ENCODE data around the gene BBX. TPM values are rescaled to one million over a fixed set of nuclear protein-coding genes. Genes with fewer than 3 reads are reported as not detected.

BBX gene
- total RNA-seq, 1 donor, result 81.8 TPM

DNA sequence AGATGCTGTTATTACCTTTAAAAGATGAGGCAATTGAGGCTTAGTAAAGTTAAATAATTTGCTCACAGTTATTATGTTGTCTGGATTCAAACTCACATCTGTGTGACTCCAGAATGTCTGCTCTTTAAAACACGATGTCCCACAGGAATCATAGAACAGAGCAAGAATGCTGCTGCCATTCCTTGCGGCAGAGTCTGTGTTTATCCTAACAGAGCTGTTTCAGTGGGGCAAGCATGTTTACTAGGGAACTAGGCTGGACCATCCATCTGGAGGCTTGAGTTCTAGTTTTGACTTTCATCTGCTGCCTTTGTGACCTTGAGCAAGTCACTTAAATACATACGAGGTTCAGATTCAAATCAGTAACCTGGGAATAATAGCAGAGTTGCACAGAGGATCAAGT is 72.1 kb downstream of the BBX start:
- H3K4me3 ChIP-seq (ENCODE audit: low read depth, low read length), result no peak overlapping the region
- no peak for DNase-seq (ENCODE audit: low read depth)
- TF ChIP-seq, protein P1, sequence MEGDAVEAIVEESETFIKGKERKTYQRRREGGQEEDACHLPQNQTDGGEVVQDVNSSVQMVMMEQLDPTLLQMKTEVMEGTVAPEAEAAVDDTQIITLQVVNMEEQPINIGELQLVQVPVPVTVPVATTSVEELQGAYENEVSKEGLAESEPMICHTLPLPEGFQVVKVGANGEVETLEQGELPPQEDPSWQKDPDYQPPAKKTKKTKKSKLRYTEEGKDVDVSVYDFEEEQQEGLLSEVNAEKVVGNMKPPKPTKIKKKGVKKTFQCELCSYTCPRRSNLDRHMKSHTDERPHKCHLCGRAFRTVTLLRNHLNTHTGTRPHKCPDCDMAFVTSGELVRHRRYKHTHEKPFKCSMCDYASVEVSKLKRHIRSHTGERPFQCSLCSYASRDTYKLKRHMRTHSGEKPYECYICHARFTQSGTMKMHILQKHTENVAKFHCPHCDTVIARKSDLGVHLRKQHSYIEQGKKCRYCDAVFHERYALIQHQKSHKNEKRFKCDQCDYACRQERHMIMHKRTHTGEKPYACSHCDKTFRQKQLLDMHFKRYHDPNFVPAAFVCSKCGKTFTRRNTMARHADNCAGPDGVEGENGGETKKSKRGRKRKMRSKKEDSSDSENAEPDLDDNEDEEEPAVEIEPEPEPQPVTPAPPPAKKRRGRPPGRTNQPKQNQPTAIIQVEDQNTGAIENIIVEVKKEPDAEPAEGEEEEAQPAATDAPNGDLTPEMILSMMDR (IDR thresholded peaks at IDR 0.05; ENCODE audit: insufficient read depth, low read length), result no peak

DNA sequence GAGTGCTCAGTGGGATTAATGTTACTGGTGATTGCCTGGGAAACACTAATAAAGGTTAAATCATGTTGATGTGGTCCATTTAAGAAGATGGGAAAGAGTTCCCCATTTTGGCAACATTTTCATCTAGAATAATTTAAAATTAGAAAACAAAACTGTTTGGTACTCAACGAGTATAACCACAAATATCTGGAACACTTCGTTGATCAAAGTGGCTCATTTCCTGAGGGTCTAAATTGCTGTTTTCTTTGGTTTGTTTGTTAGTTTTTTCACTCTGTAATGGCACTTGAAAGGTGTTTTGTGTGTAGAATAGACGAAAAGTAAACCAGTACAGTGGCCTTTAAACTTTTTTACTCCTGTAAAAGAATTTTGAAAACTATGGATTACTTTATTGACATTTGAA is 73.9 kb downstream of the BBX start:
- DNase-seq (ENCODE audit: low read depth), result no peak
- H3K4me3 ChIP-seq (ENCODE audit: low read depth, low read length), result no peak overlapping the region
- TF ChIP-seq, protein P1 (IDR thresholded peaks at IDR 0.05; ENCODE audit: insufficient read depth, low read length), result no peak

DNA sequence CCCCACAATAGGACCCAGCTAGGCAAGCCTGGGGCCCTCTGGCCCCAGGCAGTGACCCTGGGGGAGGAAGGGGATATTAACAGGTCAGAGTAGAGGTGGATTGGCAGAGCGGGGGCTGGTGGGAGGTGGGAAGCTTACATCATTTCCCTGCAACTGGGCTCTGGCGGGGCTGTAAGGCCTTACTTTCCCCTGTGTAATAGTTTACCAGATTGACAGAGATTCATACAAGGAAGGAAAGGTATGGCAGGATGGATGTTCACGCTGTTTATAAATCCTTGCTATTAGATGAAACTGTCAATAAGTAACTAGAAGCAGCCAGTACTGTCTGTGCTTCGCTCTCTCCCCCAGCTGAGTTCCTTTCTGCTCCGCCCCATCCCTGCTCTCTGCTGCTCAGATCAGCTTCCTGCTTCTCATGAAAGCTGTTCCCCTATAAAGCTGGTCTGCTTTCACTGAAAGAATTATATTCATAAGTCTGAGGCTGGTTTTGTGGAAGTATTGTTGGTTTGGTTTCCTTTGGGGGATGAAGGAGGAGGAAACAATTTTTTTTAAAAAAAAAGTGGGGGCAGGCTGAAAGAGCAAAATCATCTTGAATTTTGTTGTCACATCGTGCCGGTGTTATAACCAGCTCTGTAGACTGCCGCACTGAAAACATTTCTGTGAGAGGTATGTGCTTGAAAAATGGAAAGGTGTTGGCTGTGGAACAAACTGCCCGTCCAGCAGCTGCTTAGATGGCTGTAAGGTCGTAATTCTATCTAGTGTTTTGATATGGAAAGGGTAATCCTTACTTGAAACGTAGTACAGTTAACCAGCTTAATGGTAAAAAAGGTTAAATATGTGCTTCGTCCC is 76.4 kb downstream of the BBX start:
- peak; percentile 60 for DNase-seq (ENCODE audit: low read depth)
- TF ChIP-seq, protein P1 (IDR thresholded peaks at IDR 0.05; ENCODE audit: insufficient read depth, low read length), result no peak
- H3K4me3 ChIP-seq (ENCODE audit: low read depth, low read length), result peak overlapping the region; percentile 63

DNA sequence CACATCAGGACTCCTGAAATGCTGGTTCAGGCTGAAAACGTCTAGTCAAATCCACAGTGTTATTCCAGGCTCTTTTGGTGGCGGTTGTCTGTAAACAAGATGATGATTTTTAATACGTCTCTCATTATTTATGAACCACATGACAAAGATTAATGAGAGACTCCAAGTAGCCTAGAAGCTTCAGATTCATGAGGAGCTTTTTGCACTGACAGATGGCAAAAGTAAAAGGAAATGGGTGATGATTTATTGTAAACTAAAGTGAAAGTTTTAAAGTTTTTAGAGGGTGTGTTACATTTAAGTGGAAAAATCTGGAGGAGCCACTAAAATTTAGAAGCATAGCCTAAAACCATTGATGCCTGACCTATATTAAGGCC is 77.0 kb downstream of the BBX start:
- DNase-seq (ENCODE audit: low read depth), result peak; percentile 27

DNA sequence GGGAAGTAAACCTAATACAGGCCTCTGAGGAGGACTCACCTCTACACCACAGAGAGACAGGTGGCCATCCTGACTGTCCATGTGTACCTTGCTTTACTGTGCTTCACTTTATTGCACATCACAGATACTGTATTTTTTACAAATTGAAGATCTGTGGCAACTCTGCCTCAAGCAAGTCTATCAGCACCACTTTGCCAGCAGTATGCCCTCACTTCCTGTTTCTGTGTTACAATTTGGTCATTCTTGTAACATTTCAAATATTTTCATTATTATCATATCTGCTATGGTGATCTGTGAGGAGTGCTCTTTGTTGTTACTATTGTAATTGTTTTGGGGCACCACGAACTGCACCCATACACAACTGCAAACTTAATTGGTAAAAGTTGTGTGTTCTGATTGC is 78.0 kb downstream of the BBX start:
- H3K4me3 ChIP-seq (ENCODE audit: low read depth, low read length), result no peak overlapping the region
- TF ChIP-seq, protein P1 (IDR thresholded peaks at IDR 0.05; ENCODE audit: insufficient read depth, low read length), result no peak
- DNase-seq (ENCODE audit: low read depth), result peak; percentile 12

More for the DNA sequence above, 77.0 kb downstream of the BBX start:
- TF ChIP-seq, protein P1 (IDR thresholded peaks at IDR 0.05; ENCODE audit: insufficient read depth, low read length), result no peak
- peak overlapping the region; percentile 63 for H3K4me3 ChIP-seq (ENCODE audit: low read depth, low read length)

DNA sequence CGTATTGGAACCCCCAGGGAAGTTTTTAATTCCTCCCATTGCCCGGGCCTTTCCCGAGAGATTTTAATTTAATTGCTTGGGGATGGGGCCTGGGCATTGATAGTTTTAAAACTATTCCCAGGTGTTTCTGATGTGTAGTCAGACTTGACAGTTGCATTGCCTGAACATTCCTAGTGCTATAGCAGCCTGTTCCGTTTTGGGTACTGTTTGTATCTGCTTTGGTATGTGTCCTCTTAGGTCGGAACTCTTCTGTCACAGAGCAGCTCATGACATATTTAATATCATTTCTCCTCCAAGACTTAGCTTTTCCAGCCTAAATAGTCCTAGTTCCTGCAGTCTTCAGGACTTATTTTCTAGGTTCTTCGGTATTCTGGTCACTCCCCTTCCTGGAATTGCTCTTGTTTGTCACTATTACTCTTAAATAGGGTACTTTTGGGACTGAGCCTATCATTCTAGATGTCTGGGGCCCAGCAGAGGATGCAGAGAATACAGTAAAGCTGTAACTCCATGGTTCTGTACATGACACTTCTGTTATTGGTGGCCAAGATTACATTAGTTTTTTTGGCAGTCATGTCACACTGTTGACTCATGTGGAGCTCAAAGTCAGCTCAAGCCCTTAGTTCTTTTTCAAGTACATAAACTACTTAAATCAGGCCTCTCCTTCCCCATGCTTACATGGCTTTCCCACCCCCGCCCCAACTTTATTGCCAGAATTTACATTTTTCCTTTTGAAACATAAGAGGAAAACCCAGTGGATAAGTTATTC is 81.5 kb downstream of the BBX start:
- H3K4me3 ChIP-seq (ENCODE audit: low read depth, low read length), result no peak overlapping the region
- TF ChIP-seq, protein P1 (IDR thresholded peaks at IDR 0.05; ENCODE audit: insufficient read depth, low read length), result no peak
- DNase-seq (ENCODE audit: low read depth), result peak; percentile 81
